ENCODE measurements around the gene PPM1K.

- TF ChIP-seq, protein P1, sequence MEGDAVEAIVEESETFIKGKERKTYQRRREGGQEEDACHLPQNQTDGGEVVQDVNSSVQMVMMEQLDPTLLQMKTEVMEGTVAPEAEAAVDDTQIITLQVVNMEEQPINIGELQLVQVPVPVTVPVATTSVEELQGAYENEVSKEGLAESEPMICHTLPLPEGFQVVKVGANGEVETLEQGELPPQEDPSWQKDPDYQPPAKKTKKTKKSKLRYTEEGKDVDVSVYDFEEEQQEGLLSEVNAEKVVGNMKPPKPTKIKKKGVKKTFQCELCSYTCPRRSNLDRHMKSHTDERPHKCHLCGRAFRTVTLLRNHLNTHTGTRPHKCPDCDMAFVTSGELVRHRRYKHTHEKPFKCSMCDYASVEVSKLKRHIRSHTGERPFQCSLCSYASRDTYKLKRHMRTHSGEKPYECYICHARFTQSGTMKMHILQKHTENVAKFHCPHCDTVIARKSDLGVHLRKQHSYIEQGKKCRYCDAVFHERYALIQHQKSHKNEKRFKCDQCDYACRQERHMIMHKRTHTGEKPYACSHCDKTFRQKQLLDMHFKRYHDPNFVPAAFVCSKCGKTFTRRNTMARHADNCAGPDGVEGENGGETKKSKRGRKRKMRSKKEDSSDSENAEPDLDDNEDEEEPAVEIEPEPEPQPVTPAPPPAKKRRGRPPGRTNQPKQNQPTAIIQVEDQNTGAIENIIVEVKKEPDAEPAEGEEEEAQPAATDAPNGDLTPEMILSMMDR (conservative IDR thresholded peaks at IDR 0.05; ENCODE audit: low read depth, low read length), result no peak
- no peak for TF ChIP-seq EZH2phosphoT487 (IDR thresholded peaks at IDR 0.05; ENCODE audit: borderline replicate concordance, low read length)
- TF ChIP-seq EZH2 (IDR thresholded peaks at IDR 0.05; ENCODE audit: low read length, unreplicated experiment), result no peak
Measured at GRCh38 chr4:88216395-88216794, 68.0 kb downstream of the PPM1K start.

Measured in PC-3 (cell line).